ENCODE results near the gene ARF4.
"Not testable (repeated sequence)": the region's sequence is repeated elsewhere in the genome, so short reads cannot be mapped to it uniquely, and the experiment has no call there.

Gene ARF4

DNA sequence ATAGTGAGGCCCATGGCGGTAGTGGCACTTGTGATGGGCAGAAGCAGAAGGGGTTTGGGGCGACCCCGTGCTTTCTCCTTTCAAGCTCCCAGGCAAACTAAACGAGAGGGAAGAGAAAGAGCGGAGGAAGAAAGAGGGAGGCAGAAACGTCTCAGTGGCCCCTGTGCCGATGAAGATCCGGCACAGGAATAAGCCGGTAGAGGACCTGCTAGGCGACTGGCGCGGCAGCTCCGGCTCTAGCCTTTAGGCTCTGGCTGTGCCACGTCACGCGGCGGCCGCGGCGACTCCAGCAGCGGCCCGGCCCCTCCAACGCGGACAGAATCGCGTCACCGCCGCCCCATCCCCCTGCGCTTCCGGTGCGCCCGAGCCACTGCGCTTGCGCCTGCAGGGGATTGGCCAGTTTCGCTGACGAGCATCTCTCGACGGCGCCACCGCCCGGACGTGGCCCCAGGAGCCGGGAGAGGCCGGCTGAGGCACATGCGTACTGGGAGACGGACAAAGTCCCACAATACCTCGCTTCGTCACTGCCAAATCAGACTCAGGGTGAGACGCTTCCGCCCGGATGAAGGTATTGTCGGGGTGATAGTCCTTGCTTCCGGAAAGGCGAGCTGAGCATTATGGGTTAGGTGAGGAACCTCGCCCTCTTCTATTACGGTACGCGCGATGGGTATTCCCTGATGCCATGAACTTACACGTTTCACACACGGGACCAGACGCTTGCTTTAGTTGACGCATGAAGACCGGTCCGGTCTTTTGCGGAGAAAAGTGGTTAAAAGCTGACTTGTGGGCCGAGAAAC, at the start of gene ARF4:
Gene ARF4 (minus strand): TSS at position 218 of the 797 bp plus-strand sequence. CDS start 204 bp downstream, at position 14.
- DNase-seq, result peak; percentile 100

DNA sequence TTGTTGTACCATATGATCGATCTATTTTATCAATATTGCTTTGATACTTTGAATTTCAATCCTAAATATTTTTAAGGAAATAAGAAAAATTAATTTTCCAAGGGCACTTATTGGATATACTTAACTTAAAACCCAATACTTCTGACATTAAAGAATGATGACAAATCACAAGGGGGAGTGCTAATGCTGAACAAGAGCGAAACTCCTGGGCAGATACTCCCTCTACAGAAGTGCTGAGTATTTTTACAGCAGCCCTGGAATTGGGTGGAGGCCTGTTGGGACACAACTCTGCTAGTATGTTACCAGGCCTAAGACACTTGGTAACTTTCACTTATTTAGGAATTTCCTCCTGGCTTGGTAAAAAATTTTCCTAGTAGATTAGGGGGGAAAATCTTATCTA, 49.6 kb upstream of the ARF4 start:
- no peak for DNase-seq

DNA sequence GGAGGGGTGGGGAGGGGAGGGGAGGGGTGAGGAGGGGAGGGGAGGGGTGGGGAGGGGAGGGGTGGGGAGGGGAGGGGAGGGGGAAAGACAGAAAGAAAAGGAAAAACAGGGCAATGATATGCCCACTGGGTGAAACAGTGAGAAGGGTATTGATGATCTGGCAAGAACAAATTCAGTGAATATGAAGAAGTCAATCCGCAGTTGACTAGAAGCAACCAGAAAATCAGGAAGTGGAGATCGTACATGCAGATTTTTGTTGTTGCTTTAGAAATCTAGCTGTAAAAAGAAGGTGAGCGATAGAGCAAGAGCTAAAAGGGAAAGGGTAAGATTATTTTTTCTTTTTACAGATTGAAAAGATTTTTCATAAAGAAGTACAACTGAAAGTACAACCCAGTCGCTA, 47.6 kb upstream of the ARF4 start:
- no peak for DNase-seq

DNA sequence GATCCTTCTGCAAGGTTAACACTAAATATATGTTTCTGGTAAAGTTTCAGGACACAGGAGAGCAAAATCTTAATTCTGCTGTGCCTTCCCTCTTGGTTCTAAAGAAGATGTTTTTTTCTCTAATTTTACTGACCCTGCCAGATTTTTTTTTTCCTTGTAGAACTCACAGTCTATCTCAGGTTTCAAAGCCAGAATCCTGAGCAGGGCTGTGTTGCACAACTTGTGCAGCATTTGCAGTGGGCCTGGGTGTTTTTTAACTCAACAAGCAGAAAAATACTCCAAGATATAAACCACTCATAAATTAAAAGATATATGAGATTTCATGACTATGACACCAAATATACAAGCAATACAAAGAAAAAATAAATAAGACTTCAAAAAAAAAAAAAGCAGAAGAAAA, 40.2 kb upstream of the ARF4 start:
- no peak for DNase-seq

DNA sequence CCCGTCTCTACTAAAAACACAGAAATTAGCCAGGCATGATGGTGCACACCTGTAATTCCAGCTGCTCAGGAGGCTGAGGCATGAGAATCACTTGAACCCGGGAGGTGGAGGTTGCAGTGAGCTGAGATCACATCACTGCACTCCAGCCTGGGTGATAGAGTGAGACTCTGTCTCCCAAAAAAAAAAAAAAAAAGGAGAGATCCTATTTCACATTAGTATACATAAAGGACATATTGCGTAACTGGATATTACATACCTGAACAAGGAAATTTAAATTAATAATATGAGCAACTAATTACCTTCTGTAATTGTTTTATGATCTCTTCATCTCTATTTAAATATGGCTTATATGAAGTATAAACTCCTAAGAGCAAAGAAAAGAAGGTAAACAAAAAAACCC, 37.1 kb upstream of the ARF4 start:
- not testable (repeated sequence) for DNase-seq

DNA sequence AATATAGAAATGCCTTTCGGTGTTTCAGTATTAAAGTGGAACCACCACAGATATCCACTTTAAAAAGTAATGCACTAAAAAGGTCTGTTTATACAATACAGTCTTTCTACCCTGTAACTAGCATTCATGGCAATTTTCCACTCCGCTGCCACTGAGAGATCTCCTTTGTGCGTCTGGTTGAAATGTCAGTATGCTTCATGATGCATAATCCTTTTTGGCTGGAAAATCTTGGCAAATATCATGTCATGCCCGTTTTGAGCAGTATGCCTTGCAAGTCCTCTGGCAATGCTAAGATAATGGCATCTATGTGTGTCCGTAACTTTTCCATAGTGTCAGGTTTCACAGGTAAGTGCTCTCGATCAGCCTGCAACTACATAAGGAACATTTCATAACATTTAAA, 30.8 kb upstream of the ARF4 start:
- DNase-seq, result no peak

DNA sequence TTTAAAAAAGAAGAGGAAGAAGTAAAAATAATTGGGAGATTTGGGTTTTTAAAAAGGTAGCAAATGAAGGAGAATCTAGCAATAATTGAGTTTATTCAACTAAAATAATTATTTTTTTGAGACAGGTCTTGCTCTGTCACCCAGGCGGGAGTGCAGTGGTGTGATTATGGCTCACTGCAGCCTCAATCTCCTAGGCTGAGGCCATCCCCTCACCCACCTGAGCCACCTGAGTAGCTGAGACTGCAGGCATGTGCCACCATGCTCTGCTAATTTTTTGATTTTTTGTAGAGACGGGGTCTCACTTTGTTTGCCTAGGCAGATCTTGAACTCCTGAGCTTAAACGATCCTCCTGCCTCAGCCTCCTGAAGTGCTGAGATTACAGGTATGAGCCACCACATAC, 27.7 kb upstream of the ARF4 start:
- no peak for DNase-seq

DNA sequence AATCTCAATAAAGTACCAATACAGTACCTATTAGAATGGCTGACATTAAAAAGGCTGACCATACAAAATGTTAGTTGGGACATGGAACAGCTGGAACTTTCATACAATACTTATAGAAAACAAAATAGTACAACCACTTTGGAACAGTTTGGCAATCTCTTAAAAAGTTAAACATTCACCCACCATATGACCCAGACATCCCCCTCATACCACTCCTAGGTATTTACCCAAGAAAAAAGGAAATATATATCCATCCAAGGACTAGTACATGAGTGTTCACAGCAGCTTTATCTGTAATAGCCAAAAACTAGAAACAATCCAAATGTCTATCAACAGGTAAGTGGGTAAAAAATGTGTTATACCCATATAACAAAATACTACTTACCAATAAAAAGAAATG, 25.2 kb upstream of the ARF4 start:
- no peak for DNase-seq

DNA sequence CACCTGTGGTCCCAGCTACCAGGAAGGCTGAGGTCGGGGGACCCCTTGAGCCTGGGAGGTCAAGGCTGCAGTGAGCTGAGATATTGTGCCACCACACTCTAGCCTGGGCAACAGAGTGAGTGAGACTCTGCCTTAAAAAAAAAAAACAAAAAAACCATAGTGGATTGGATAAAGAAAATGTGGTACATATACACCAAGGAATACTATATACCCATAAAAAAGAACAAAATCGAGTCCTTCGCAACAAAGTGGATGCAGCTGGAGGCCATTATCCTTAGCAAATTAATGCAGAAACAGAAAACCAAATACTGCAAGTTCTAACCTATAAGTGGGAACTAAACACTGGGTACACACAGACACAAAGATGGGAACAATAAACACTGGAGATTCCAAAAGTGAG, 20.6 kb upstream of the ARF4 start:
- no peak for DNase-seq

DNA sequence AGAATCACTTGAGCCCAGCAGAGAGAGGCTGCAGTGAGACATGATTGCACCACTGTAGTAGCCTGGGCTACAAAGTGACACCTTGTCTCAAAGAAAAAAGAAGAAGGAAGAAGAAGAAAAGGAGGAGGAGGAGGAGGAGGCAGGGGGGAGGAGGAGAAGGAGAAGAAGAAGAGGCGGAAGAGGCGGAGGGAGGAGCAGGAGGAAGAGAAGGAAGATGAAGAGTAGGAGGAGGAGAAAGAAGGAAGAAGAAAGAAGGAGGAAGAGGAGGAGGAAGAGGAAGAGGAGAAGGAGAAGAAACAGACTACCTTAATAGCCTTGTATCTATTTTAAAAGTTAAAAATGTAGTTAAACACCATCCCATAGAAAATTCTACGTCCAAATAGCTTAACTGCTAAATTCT, 19.1 kb upstream of the ARF4 start:
- DNase-seq, result no peak

DNA sequence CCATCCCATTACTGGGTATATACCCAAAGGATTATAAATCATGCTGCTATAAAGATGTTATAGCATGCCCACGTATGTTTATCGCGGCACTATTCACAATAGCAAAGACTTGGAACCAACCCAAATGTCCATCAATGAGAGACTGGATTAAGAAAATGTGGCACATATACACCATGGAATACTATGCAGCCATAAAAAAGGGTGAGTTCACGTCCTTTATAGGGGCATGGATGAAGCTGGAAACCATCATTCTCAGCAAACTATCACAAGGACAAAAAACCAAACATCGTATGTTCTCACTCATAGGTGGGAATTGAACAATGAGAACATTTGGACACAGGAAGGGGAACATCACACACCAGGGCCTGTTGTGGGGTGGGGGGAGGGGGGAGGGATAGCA, 14.7 kb upstream of the ARF4 start:
- DNase-seq, result not testable (repeated sequence)

DNA sequence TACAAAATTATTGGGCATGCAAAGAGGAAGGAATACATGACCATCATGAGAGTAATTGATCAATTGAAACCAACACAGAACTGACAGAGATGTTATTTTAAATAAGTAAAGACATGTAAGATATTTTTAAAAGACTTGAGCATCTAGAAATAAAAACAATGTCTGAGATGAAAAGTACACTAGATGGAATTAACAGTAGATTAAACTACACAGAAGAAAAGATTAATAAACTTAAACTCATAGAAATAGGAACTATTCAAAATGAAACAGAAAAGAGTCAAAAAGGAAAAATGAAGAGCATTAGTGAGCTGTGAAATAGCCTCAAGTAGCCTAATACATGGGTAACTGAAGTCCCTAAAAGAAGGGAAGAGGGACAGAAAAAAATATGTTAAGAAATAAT, 8.5 kb upstream of the ARF4 start:
- DNase-seq, result no peak

DNA sequence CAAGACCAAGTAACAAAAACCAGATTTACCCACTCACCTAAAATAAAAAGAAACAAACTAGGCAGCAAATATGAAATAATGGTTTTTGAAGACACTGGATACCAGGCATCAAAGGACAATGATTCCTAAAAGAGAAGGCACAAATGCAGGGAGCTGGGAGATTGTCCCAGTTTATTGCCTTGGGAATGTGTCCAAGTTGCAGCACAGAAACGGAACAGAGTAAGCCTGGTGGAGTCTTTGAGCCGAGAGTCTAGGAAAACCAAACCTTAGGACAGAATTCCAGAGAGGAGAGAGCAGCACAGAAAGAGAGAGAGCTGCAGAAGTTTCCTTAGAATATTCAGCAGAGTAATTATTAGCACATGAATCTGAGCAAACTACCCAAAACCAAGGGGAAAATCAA, 7.8 kb upstream of the ARF4 start:
- no peak for DNase-seq

DNA sequence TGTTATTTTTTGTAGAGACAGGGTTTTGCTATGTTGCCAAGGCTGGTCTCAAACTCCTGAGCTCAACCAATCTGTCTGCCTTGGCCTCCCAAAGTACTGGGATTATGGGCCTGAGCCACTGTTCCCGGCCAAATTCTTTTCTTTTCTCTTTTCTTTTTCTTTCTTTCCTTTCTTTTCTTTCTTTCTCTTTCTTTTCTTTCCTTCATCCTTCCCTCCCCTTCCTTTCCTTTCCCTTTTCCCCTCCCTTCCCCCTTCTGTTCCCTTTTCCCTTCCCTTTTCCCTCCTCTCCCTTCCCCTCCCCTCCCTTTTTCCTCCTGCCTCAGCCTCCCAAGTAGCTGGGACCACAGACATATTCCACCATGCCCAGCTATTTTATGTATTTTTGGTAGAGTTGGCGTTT, 3.1 kb upstream of the ARF4 start:
- no peak for DNase-seq

DNA sequence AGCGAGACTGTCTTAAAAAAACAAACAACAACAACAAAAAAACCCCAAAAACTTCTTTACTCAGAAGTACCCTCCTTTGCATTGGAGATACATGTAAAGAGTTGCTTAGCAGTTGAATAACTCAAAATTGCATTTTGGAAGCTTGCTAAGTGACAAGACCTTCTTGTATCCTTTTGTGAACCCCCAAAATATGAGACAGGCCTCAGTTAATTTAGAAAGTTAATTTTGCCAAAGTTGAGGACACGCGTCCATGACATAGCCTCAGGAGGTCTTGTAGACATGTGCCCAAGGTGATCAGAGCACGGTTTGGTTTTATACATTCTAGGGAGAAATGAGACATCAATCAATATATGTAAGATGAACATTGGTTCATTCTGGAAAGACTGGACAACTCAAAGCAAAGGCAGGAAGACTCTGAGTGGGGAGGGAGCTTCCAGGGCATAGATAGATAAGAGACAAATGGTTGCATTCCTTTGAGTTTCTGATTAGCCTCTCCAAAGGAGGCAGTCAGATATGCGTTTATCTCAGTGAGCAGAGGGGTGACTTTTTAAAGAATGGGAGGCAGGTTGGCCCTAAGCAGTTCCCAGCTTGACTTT, 1.7 kb upstream of the ARF4 start:
- no peak for DNase-seq

DNA sequence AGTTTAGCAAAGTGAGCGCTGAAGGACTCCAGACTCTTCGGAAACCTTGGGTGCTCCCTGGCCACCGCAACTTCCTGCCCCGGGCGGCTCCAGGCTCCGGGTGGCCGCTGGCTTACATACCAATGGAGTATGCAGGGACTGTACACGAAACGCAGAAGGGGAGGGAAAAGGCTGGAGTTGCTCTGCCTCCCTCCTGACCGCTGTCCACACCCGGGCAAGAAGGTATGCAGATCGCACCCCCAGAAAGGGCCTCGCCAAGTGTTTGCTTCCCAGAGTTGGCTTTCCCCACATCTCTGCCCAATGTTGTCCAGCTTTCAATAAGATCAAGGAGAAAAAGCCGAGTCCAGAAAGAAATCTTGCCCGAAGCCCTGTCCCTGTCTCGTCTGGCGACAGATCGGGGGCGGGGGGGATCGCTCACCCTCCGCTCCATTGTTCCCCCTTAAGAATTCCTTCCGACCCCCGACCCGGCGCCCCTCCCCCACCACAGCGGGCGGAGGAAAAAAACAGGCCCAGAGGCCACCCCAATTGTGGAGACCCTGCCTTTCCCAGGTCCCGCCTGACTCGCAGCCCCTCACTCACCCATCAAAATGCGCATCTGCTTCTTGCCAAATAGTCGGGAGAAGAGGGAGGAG, 533 bp downstream of the ARF4 start:
- DNase-seq, result peak; percentile 64

DNA sequence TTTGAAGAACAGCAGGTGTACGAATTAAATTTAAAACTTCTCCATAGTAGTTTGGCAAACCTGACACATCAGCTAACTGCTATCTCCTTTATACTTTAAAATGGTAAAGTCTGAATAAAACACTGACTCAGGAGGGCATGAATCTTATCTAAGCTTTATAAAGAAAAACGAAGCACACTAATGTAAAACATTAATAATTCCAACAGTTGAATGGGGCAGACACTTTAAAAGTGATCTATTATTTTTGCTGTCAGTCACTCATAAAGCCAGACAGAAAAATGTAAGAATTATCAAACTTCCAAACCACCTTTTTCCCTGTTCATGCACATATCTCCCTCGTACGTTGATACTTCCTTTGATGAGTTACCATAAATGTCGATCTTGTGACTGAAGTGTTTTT, 2.6 kb downstream of the ARF4 start:
- no peak for DNase-seq

DNA sequence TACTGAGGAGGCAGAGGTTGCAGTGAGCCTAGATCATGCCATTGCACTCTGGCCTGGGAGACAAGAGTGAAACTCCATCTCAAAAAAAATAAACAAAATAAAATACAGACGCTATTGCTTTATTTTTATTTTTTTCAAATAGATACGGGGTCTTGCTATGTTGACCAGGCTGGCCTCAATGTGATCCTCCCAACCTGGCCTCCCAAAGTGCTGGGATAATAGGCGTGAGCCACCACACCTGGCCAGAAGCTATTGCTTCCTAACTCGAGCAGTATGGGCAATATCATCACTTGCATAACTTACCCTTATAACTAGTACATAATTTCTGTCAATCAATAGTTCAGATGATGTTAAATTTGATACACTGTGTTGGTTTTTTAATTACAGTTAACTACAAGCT, 3.0 kb downstream of the ARF4 start:
- no peak for DNase-seq

DNA sequence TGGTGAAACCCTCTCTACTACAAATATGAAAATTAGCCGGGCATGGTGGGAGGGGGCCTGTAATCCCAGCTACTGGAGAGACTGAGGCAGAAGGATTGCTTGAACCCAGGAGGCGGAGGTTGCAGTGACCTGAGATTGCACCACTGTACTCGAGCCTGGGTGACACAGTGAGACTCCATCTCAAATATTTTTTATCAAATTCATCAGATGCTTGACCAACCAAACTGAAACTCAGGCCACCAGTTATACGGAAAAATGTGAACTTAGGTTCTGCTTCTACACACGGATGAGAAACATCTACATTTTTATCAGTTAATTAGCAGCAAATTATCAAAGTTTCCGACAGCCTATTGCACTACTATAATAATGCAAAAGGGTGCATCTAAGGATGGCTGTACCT, 4.8 kb downstream of the ARF4 start:
- no peak for DNase-seq

DNA sequence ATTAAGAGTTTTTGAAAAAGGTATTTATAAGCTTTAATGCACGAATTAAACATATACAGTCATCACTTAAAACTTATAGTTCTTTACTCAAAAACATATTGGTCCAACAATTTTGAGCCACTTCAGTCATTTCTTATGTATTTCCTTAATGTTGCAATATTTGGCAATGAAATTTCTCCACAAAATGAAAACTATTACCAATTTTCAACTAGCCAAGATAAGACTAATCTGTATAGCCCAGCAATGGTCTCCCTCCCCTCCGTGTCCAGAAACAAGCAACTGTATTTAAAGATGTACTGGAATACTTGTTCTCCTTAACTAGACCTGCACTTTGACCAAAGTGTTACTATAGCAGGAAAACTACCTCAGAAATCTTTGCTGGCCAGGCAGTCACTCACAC, 9.2 kb downstream of the ARF4 start:
- DNase-seq, result no peak

DNA sequence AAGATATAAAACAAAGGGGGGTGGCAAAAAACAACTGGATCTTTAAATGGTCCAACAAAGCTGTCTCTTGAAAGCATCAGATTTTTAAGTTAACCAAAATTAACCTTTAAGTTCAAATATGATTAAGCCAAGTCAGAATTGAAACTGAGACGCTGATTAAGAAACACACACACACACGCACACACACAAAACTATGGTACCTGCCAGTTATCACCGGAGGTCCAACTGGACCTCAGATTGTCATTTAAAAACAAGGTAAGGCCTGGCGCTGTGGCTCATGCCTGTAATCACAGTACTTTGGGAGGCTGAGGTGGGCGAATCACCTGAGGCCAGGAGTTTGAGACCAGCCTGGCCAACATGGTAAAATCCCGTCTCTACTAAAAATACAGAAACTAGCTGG, 10.4 kb downstream of the ARF4 start:
- DNase-seq, result no peak

DNA sequence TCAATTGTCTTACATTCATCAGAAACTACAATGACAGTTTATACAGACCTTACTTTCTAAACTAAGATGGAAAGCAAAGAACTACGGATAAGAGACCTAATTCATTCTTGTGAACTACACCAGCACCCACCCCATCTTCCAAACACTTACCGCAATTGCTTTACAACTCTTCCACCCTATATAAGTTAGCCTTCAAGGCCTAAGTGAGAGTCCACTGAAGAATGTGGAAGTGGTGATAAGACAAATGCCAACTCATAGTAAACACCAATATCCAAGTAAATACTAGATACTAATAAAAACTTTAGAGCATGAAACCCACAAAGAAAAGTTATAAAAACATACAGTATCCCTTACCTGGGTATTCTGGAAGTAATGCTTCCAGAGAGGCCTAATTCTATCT, 13.6 kb downstream of the ARF4 start:
- no peak for DNase-seq

DNA sequence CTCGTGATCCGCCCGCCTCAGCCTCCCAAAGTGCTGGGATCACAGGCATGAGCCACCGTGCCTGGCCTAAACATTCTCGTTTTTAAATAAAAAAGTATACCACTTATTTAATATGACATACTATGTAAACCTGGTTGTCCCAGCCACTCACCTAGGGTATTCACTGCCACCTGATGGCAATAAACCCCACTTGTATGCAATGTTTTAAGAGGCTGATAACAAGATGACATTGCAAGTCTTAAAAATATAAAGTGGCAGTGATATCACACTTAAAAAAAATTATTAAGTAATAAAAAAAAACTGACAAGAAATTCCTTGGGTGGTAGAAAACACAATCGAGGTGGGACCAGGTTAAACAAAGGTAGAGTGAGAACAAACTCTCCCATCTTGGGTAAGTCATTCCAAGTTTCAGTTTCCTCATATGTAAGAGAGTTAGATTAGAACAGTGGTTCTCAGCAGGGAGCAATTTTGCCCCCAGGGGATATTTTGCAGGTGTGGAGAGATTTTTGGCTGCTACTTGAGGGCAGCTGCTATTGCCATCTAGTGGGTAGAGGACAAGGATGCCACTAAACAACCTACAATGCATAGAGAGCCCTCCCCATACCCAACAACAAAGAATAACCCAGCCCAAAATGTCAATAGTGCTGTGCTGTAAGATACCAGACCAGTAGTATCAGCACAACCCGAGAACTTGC, 14.5 kb downstream of the ARF4 start:
- no peak for DNase-seq

DNA sequence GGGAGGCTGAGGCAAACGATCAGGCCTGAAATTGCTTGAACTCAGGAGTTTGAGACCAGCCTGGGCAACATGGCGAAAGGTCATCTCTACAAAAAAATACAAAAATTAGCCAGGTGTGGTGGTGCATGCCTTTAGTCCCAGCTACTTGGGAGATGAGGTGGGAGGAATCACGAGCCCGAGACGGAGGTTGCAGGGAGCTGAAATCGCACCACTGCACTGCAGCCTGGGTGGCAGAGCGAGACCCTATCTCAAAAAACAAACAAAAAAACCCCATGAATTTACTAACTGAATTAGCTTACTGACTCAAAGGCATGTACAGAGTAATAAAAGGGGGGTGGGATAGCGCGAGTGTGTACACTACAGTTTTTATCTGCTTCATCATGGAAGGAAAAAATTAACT, 19.3 kb downstream of the ARF4 start:
- no peak for DNase-seq

Data from CD4-positive, alpha-beta T cell treated with Interferon gamma for 1 hour (primary cell).